Activated naive CD4-positive, alpha-beta T cell treated with anti-CD3 and anti-CD28 coated beads, Interleukin-2, amount 10 ng/mL, durations not matched to agents 7 days and 5 days (primary cell): ENCODE data around the gene APOB.

Experiments used
- CTCF ChIA-PET: fragments of 350-600 bp; sonication (Branson Sonifier 250); formaldehyde crosslinking; loops from one replicate; lab custom pipeline; 2021; ENCODE audit warnings: antibody characterized with exemption; lab: Charles Lee
- DNase-seq: peaks from one replicate; pipeline ENCODE4 v3.0.0-alpha.2; 2020
- H3K27ac Mint-ChIP-seq: one replicate; pipeline ENCODE4 v1.8.0; 2021; ENCODE audit warnings: mild to moderate bottlenecking, moderate library complexity, mixed read lengths
- H3K27me3 Mint-ChIP-seq: one replicate; pipeline ENCODE4 v1.8.0; 2021; ENCODE audit warnings: mild to moderate bottlenecking, mixed read lengths
- H3K36me3 Mint-ChIP-seq: one replicate; pipeline ENCODE4 v1.8.0; 2021; ENCODE audit warnings: mixed read lengths
- H3K4me1 Mint-ChIP-seq: one replicate; pipeline ENCODE4 v1.8.0; 2021; ENCODE audit warnings: mixed read lengths
- H3K4me3 Mint-ChIP-seq: one replicate; pipeline ENCODE4 v1.8.0; 2021; ENCODE audit warnings: mild to moderate bottlenecking, moderate library complexity, mixed read lengths
- H3K9me3 Mint-ChIP-seq: one replicate; pipeline ENCODE4 v1.8.0; 2021; ENCODE audit warnings: mixed read lengths

APOB gene

GRCh38 chr2:20961858-20962257 lies 82.0 kb downstream of the APOB start:
- no peaks in the 10 kb centered on the region for H3K9me3 Mint-ChIP-seq
- peaks cover 26% of the 10 kb centered on the region for H3K27me3 Mint-ChIP-seq
- CTCF ChIA-PET: interaction anchor here (0.6 to 9.1 kb wide), 8 partner anchors 9 to 300 kb away, joined by 3 to 150 read pairs (median 7); no protein-coding TSS in a partner anchor
- no peaks in the 10 kb centered on the region for H3K4me1 Mint-ChIP-seq
- no peak for DNase-seq
- no peak overlapping the region for H3K4me3 Mint-ChIP-seq
- H3K36me3 Mint-ChIP-seq: no peaks in the 10 kb centered on the region
- no peak overlapping the region for H3K27ac Mint-ChIP-seq

- no peak overlapping the region for H3K4me3 Mint-ChIP-seq
- H3K27ac Mint-ChIP-seq: no peak overlapping the region
- peaks cover 19% of the 10 kb centered on the region for H3K27me3 Mint-ChIP-seq
- CTCF ChIA-PET: interaction anchor here (1.5 to 9.1 kb wide), 2 partner anchors 178 to 298 kb away, joined by 4 to 150 read pairs; no protein-coding TSS in a partner anchor
- no peaks in the 10 kb centered on the region for H3K4me1 Mint-ChIP-seq
- H3K36me3 Mint-ChIP-seq: no peaks in the 10 kb centered on the region
- H3K9me3 Mint-ChIP-seq: no peaks in the 10 kb centered on the region
- DNase-seq: no peak
Measured at GRCh38 chr2:20960003-20960402, 83.9 kb downstream of the APOB start.

GRCh38 chr2:20959252-20959651 lies 84.6 kb downstream of the APOB start:
- H3K27ac Mint-ChIP-seq: no peak overlapping the region
- DNase-seq: no peak
- CTCF ChIA-PET: interaction anchor here (1.5 kb wide), 1 partner anchor 177 kb away, joined by 4 read pairs; no protein-coding TSS in a partner anchor
- no peaks in the 10 kb centered on the region for H3K4me1 Mint-ChIP-seq
- no peaks in the 10 kb centered on the region for H3K36me3 Mint-ChIP-seq
- peaks cover 19% of the 10 kb centered on the region for H3K27me3 Mint-ChIP-seq
- no peak overlapping the region for H3K4me3 Mint-ChIP-seq
- no peaks in the 10 kb centered on the region for H3K9me3 Mint-ChIP-seq

- Mint-ChIP-seq H3K4me3 (no peak overlapping the region), H3K9me3 (no peaks in the 10 kb centered on the region), H3K4me1 (no peaks in the 10 kb centered on the region), H3K27ac (no peak overlapping the region), H3K27me3 (peaks cover 19% of the 10 kb centered on the region), H3K36me3 (no peaks in the 10 kb centered on the region)
- CTCF ChIA-PET: interaction anchor here (0.7 to 1.2 kb wide), 2 partner anchors 9 to 297 kb away, joined by 3 to 4 read pairs; no protein-coding TSS in a partner anchor
- no peak for DNase-seq
Measured at GRCh38 chr2:20957788-20958525, 85.9 kb downstream of the APOB start.

GRCh38 chr2:20955277-20956026 lies 88.4 kb downstream of the APOB start:
- no peaks in the 10 kb centered on the region for H3K4me1 Mint-ChIP-seq
- peaks cover 11% of the 10 kb centered on the region for H3K27me3 Mint-ChIP-seq
- no peak overlapping the region for H3K4me3 Mint-ChIP-seq
- no peaks in the 10 kb centered on the region for H3K36me3 Mint-ChIP-seq
- no peak for DNase-seq
- H3K9me3 Mint-ChIP-seq: no peaks in the 10 kb centered on the region
- CTCF ChIA-PET: no interaction called here
- H3K27ac Mint-ChIP-seq: no peak overlapping the region

- H3K4me1 Mint-ChIP-seq: no peaks in the 10 kb centered on the region
- DNase-seq: no peak
- H3K9me3 Mint-ChIP-seq: no peaks in the 10 kb centered on the region
- CTCF ChIA-PET: interaction anchor here (1.3 kb wide), 1 partner anchor 10 kb away, joined by 6 read pairs; no protein-coding TSS in a partner anchor
- H3K4me3 Mint-ChIP-seq: no peak overlapping the region
- H3K36me3 Mint-ChIP-seq: no peaks in the 10 kb centered on the region
- H3K27me3 Mint-ChIP-seq: no peaks in the 10 kb centered on the region
- no peak overlapping the region for H3K27ac Mint-ChIP-seq
Measured at GRCh38 chr2:20953146-20953824, 90.6 kb downstream of the APOB start.
